HG02938 (cell line): ENCODE data around the gene RRAS.

Experiments used
- ATAC-seq: cut with Tn5 transposase; IDR thresholded peaks from one replicate; pipeline ENCODE4 v1.9.1; 2021; ENCODE audit warnings: mild to moderate bottlenecking, moderate library complexity; ENCODE audit not compliant: unreplicated experiment

RRAS gene

GRCh38 chr19:49596954-49597702 is 42.8 kb downstream of the RRAS start:
- ATAC-seq = no peak

GRCh38 chr19:49596407-49596806 is 43.5 kb downstream of the RRAS start:
- no peak for ATAC-seq

- no peak for ATAC-seq
These were observed 44.0 kb downstream of the RRAS start for GRCh38 chr19:49595819-49596404.

- ATAC-seq = no peak
These were observed 44.7 kb downstream of the RRAS start for GRCh38 chr19:49594993-49595818.

- no peak for ATAC-seq
These were observed 45.6 kb downstream of the RRAS start for GRCh38 chr19:49594157-49594992.

- ATAC-seq = no peak
These were observed 46.5 kb downstream of the RRAS start for GRCh38 chr19:49593233-49594113.

GRCh38 chr19:49592486-49593232 is 47.3 kb downstream of the RRAS start:
- no peak for ATAC-seq

- ATAC-seq = no peak
These were observed 48.0 kb downstream of the RRAS start for GRCh38 chr19:49591731-49592485.

GRCh38 chr19:49590971-49591730 is 48.8 kb downstream of the RRAS start, which contains the start of gene PRR12:
Gene PRR12, plus strand, starts transcription at chr19:49591182. Its CDS starts 473 bp downstream, at chr19:49591655.
- peak; percentile 23 for ATAC-seq

- peak; percentile 51 for ATAC-seq
These were observed 49.6 kb downstream of the RRAS start for GRCh38 chr19:49590071-49590970.

GRCh38 chr19:49589502-49589905 is 50.4 kb downstream of the RRAS start:
- no peak for ATAC-seq

- no peak for ATAC-seq
These were observed 51.4 kb downstream of the RRAS start for GRCh38 chr19:49588365-49589122.

- ATAC-seq = no peak
These were observed 52.7 kb downstream of the RRAS start for GRCh38 chr19:49587227-49587626.
